Uterus (tissue), 2 donors: ENCODE data around the gene ADH5.

Source experiments
- CTCF ChIP-seq, 4 experiments: fragments of 200-600 bp in 2 of 4; fragments of 450-650 bp in 2 of 4; sonication (generic) in 2 of 4; IDR thresholded peaks; one replicate each; pipeline ENCODE4 v1.5.1; 2016 to 2019; ENCODE audit warnings: antibody characterized with exemption in 4 of 4, mild to moderate bottlenecking in 2 of 4, moderate library complexity in 1 of 4
- POLR2A ChIP-seq, 2 donors: fragments of 450-650 bp; IDR thresholded peaks; one replicate each; pipeline ENCODE4 v1.6.1; 2016; ENCODE audit warnings: antibody characterized with exemption in 2 of 2, mild to moderate bottlenecking in 1 of 2, moderate library complexity in 1 of 2

GRCh38 chr4:99090481-99091215 is 2.1 kb upstream of the ADH5 start:
- TF ChIP-seq CTCF (IDR thresholded peaks at IDR 0.05): no peak
- no peak for TF ChIP-seq POLR2A (IDR thresholded peaks at IDR 0.05)
